Stimulated activated naive CD4-positive, alpha-beta T cell treated with Interleukin-2 at 50 U/mL for 16 hours (primary cell): Measurements from ENCODE around the gene SLC39A7.

Experiments used
- DNase-seq: peaks from one replicate; lab custom pipeline; 2025; lab: John Stamatoyannopoulos, UW

SLC39A7 gene

GRCh38 chr6:33200219-33201146, at the start of gene SLC39A7, which contains the start of gene RXRB:
SLC39A7 (plus strand) TSS chr6:33200867; CDS start chr6:33201246, 379 bp downstream.
RXRB (minus strand) TSS chr6:33200665; CDS start chr6:33200476, 189 bp downstream.
- peak; percentile 99 for DNase-seq

GRCh38 chr6:33151050-33151449, 49.6 kb upstream of the SLC39A7 start:
- no peak for DNase-seq

- no peak for DNase-seq
Observed at GRCh38 chr6:33154349-33154748, 46.3 kb upstream of the SLC39A7 start.

- no peak for DNase-seq
Observed at GRCh38 chr6:33156561-33156960, 44.1 kb upstream of the SLC39A7 start.

- no peak for DNase-seq
Observed at GRCh38 chr6:33156964-33157363, 43.7 kb upstream of the SLC39A7 start.

- no peak for DNase-seq
Observed at GRCh38 chr6:33160096-33160495, 40.6 kb upstream of the SLC39A7 start.

GRCh38 chr6:33160728-33161344, 39.8 kb upstream of the SLC39A7 start:
- no peak for DNase-seq

GRCh38 chr6:33161354-33162331, 39.0 kb upstream of the SLC39A7 start:
- peak; percentile 69 for DNase-seq

GRCh38 chr6:33163540-33163939, 37.1 kb upstream of the SLC39A7 start:
- DNase-seq, result no peak

- DNase-seq, result no peak
Observed at GRCh38 chr6:33164176-33164575, 36.5 kb upstream of the SLC39A7 start.

- DNase-seq, result no peak
Observed at GRCh38 chr6:33164665-33165373, 35.8 kb upstream of the SLC39A7 start.

GRCh38 chr6:33165581-33166258, 34.9 kb upstream of the SLC39A7 start:
- no peak for DNase-seq

GRCh38 chr6:33166363-33166762, 34.3 kb upstream of the SLC39A7 start:
- no peak for DNase-seq

- DNase-seq, result no peak
Observed at GRCh38 chr6:33166811-33167210, 33.9 kb upstream of the SLC39A7 start.

GRCh38 chr6:33167374-33168283, 33.0 kb upstream of the SLC39A7 start:
- no peak for DNase-seq

GRCh38 chr6:33168284-33168601, 32.4 kb upstream of the SLC39A7 start:
- DNase-seq, result no peak

- DNase-seq, result no peak
Observed at GRCh38 chr6:33168639-33169038, 32.0 kb upstream of the SLC39A7 start.

- DNase-seq, result no peak
Observed at GRCh38 chr6:33169291-33170175, 31.1 kb upstream of the SLC39A7 start.
